ENCODE measurements around the gene AGAP3.

AGAP3 gene

GRCh38 chr7:151057506-151057988, 28.7 kb upstream of the AGAP3 start, which contains the start of gene CDK5:
TSS of gene CDK5 (minus strand) at chr7:151057897. CDS start at chr7:151057848, 49 bp downstream.
- DNase-seq (ENCODE audit: extremely low spot score, insufficient read length, low read depth): no peak
- FAIRE-seq: no peak

DNA sequence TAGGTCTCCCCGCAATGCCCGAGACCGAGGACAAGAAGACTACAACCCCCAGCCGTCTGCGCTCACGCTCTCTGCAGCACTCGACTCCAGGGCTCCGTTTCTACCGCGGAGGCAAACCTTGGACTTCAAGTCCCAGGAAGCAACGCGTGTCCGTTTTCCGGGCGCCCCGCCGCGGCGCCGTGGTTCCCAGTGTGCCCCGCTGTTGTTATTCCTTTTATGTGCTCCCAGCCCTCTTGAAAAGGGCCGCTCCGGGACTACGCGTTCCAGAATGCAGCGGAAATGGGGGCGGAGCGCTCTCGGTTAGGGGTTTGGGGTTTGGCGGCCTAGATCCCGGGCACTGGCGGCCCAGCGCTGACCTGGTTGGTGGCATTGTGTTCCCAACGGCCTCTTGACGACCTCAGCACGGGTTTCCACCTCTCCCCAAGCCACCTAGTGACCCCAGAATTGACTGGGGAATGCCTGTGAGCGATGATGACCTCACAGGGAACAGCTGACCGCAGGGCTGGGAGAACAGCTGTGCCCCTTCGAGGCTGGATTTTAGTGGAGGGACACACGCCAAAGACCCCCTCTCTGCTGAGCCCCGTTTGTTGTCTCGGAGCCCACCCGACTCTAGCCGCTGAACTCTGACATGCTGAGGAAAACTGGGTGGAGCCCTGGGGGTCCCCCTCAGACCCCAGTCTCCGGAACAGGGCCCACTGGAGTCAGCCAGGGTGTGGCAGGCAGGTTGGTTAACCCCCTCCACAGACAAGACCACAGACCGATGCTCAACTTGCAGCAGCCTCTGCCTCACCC, 28.1 kb upstream of the AGAP3 start:
- DNase-seq (ENCODE audit: extremely low spot score, insufficient read length, low read depth) (peak; percentile 99), FAIRE-seq (peak; percentile 96)

DNA sequence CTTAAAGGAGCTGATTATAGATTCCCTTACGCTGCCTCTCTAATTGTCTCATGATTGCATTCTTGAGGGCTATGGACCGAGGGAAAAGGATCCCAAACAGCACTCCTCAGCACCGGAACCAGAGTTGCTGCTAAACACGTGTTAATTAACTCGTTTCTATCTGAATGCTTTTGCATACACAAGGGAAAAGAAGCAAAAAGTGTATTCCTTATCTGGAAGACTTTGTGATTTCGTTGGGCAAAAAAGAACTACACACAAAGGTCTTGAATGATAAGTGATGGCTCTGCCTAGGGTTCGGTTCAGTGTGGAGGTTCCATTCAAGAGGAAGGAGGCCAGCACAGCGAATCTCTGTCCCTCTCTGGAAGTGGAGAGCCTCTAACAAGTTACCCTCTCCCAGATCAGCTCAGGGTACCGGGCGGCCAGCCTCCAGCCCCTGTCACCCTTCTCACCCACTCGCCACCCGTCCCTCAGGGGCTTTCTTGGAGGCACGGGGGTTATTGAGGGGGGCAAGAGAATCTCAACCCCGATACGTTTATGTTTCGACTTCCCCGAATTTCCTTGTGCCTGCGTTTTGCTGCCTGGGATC, 27.4 kb upstream of the AGAP3 start:
- DNase-seq (ENCODE audit: extremely low spot score, insufficient read length, low read depth) (no peak), FAIRE-seq (no peak)

DNA sequence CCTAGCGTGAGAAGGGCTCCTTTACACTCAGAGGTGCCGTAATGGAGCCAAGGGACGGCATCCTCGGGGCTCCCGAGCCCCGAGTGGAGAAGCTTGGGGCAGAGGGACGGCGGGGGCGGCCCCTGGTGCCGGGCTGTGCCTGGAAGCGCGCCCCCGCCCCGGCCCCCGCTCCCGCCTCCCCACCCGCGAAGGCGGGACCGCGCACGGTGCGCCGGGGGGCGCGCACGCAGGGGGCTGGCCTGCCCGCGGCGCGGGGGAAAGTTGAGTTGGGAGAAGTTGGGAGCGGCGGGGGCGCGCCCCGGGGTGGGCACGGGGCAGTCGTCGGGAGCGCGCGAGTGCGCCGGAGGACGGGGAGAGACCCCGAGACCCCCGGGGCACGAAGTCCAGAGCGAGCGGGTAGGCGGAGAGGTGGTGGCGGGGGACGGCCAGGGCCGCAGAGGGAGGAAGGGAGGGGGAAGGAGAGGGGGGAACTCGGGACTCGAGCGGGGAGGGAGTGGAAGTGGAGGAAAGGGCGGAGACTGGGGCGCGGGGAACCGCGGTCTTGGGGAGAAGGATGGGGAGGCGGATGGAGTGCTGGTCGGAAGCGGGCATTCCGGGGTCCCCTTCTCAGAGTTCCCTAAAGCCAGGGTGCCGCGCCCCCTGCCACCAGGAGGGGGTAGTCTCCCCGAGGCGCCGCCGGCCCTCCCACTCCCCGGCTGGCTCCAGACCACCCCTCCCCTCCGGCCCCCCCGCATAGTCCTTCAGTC, 26.7 kb upstream of the AGAP3 start, which contains the start of gene SLC4A2:
Gene SLC4A2, plus strand, starts transcription at position 223 of the 746 bp plus-strand sequence. CDS start 2,399 bp downstream, outside the sequence.
- DNase-seq (ENCODE audit: extremely low spot score, insufficient read length, low read depth): peak; percentile 82
- no peak for FAIRE-seq

GRCh38 chr7:151060113-151060415, 26.2 kb upstream of the AGAP3 start:
- DNase-seq (ENCODE audit: extremely low spot score, insufficient read length, low read depth) (no peak), FAIRE-seq (no peak)

DNA sequence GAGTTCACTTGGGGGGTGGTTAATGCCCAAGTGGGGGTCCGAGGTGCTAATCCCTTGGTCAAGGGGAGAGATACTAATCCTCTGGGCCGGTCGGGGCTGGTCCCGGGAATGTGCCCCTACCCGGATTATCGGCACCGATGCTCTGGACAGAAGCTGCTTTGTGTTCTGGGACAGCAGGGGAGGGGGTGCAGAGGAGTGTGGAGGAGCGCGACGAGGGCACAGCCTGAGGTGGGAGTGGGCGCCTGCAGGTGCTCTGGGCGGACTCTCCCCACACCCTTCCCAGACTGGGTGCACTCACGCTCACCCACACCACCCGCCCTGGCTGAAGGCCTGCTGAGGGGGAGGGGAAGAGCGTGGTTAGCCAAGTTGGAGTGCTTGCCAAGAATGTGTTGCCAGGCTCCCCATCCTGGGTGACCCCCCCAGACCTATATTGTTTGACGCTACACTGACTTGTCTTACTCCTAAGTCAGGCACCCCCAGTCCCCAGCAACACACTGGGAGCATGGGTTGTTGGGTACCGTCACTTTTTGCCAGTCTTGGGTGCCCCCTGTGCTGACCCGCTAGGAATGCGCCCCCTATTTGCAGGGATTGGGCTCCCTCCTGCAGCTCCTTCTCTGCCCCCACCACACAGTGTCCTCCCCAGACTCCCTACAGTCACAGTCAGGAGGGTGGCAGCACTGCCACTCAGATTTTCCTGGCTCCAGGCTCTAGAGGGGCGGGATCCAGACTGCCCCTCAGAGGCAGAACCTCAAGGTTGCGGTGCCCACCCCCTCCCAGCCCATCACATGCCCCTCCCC, 25.7 kb upstream of the AGAP3 start:
- no peak for FAIRE-seq
- no peak for DNase-seq (ENCODE audit: extremely low spot score, insufficient read length, low read depth)

GRCh38 chr7:151061213-151062110, 24.8 kb upstream of the AGAP3 start:
- DNase-seq (ENCODE audit: extremely low spot score, insufficient read length, low read depth): no peak

DNA sequence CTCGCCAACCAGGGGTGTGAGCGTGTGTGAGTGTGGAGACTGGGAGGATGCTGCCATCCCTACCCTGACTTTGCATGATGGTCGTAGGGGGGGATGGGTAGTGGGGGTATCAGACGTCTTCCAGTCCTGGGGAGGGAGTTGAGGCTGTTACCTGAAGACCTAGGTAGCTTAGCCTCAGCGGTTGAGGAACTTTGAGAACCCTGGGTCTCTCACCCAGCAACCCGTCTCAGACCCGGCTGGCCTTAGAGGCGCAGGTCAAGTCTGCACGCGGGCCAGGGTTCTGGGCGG, 24.2 kb upstream of the AGAP3 start:
- FAIRE-seq (no peak), DNase-seq (ENCODE audit: extremely low spot score, insufficient read length, low read depth) (no peak)

More at GRCh38 chr7:151061213-151062110, 24.8 kb upstream of the AGAP3 start:
- FAIRE-seq: no peak

DNA sequence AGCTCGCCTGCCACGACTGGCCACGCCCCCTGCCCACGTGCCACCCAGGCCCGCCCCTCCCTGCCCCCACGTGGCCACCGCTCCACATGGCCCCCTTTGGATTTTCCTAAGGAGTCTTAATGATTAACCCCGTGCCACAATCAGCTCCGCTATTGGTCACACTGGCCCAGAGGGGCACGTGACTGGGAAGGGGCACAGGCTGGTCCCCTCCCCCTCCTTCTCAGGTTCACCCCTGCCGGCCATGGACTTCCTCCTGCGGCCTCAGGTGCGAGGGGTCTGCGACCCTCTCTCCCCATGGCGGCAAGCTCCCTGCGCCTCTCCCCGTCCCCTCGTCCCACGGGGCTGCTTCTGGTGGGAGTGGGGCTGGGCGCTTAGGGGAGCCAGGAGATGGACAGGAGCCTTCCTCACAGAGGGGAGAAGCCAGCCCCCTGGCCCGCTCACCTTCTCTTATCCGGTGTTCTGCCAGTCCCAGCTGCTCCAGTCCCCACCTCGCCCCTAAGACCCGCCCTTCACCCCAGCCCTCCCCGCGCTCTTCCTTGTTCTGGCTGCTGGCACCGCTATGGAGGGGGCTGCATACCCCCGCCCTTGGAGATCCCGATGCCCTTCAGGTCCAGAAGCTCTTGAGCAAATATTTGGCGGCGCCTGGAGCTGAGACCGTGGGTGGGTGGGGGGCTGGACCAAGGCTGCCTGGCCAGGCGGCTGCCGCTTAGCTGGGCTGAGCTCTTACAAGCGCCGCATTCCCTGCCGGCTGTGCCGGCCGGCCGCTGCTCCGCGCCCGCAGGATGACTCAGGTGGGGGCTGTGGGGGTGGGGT, 23.7 kb upstream of the AGAP3 start:
- FAIRE-seq (no peak), DNase-seq (ENCODE audit: extremely low spot score, insufficient read length, low read depth) (no peak)

DNA sequence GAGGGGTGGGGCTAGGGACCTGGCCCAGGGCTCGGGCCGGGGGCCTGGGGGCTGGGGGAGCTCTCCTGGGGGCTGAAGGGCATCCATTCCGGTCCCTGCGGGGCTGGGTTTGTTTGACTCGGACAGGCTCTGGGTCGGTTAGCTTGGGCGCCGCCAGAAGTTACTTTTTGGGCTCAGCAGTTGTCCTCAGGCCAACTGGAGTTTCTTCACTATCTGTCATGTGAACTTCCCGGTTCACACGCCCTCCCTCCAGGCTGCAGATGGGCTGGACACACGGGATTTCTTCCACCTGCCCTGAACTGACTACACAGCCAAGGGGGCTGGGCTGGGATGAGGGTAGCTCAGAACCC, 23.1 kb upstream of the AGAP3 start:
- FAIRE-seq: no peak

DNA sequence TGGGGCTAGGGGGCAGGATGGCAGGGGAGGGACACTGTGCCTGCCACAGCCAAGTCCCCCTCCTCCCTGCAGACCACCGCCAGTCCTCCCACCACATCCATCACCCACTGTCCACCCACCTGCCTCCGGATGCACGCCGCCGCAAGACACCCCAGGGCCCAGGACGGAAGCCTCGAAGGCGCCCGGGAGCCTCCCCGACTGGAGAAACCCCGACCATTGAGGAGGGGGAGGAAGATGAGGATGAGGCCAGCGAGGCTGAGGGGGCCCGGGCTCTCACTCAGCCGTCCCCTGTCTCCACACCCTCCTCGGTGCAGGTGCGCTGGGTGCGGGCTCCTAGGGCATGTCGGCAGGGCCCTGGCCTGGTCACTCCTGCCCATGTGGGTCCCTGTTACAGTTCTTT, 21.8 kb upstream of the AGAP3 start:
- FAIRE-seq (no peak), DNase-seq (ENCODE audit: extremely low spot score, insufficient read length, low read depth) (no peak)

More for the DNA sequence above, 23.1 kb upstream of the AGAP3 start:
- DNase-seq (ENCODE audit: extremely low spot score, insufficient read length, low read depth): no peak

DNA sequence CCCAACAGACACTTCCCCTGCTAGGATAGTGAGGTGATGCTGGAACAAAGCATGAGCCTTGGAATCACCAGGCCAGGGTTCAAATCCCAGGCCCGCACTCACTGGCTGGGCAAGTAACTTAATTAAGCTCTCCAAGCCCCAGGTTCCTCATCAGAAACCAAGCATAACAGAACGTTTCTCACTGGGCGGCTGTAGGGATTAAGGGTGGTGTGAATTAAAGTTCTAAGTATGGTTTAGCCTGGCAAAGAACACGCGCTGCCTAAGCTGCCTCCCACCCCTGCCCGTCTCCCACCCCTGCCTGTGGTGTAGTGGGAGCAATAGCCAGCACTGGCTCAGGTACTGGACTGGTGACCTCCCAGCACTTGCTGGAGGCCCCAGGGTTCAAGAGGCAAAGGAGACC, 21.3 kb upstream of the AGAP3 start:
- FAIRE-seq: no peak
- no peak for DNase-seq (ENCODE audit: extremely low spot score, insufficient read length, low read depth)

DNA sequence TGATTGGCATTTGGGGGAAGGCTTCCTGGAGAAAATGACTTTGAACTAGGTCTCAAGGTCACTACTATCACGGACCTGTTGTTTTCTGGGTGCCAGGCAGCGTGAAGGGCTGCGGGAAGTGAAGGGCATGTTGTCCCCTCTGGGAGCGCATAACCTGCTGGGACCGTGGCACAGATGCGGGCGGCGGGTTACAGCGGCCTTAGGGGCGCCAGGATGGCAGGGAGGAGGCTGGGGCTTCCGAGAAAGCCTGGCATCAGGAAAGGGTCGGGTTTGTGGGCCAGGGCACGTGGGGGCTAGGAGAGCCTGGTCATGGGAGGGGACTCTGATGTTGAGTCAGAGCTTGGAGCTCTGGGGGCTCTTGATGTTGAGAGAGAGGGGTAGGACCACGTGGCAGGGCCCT, 20.8 kb upstream of the AGAP3 start:
- FAIRE-seq (no peak), DNase-seq (ENCODE audit: extremely low spot score, insufficient read length, low read depth) (no peak)

DNA sequence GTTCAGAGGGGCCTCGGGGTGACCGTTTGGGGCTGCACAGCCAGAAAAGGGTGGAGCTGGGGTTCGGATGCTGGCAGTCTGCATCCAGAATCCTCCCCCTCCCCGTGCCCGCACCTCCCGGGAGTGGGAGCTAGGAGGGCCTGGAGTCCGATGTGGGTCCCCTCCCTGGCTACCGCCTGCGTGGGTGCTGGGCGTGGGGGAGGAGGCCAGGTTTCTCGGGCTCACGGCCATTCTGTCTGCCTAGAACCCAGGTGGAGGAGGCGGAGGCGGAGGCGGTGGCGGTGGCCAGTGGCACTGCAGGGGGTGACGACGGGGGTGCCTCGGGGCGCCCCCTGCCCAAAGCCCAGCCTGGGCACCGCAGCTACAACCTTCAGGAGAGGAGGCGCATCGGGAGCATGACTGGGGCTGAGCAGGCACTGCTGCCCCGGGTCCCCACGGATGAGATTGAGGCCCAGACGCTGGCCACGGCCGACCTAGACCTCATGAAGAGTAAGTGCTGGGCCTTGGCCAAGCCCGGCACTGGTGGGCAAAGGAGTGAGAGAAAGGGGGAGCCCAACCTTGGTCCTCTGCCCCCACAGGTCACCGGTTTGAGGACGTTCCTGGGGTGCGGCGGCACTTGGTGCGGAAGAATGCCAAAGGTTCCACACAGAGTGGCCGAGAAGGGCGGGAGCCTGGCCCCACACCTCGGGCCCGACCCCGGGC, 19.9 kb upstream of the AGAP3 start:
- FAIRE-seq: no peak
- no peak for DNase-seq (ENCODE audit: extremely low spot score, insufficient read length, low read depth)

- DNase-seq (ENCODE audit: extremely low spot score, insufficient read length, low read depth) (no peak), FAIRE-seq (no peak)
These were observed 18.1 kb upstream of the AGAP3 start for GRCh38 chr7:151068069-151068773.

GRCh38 chr7:151069841-151070573, 16.3 kb upstream of the AGAP3 start:
- DNase-seq (ENCODE audit: extremely low spot score, insufficient read length, low read depth) (no peak), FAIRE-seq (no peak)

DNA sequence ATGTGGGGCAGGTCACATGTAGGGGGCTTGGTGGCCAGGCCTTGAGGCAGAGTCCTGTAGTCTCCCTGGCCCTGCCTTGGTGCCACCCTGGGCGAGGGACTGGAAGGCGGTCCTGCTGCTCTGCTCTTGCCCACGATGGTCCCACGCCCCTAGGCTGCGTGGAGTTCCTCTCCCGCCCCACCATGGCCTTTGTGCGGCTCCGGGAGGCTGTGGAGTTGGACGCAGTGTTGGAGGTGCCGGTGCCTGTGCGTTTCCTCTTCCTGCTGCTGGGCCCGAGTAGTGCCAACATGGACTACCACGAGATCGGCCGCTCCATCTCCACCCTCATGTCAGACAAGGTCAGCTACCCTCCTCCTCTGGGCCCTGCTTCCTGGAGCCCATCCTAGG, 15.7 kb upstream of the AGAP3 start:
- DNase-seq (ENCODE audit: extremely low spot score, insufficient read length, low read depth) (no peak), FAIRE-seq (no peak)

Measured in GM18507 (cell line).